Heart right ventricle (tissue), 16 donors: ENCODE results near the gene MUTYH. TPM values are rescaled to one million over a fixed set of nuclear protein-coding genes. Genes with fewer than 3 reads are reported as not detected.

Experiments
- ATAC-seq, 8 donors: fragments of 200-7000 bp; cut with Tn5 transposase; one replicate each; pipeline ENCODE4 v1.9.1; 2020; ENCODE audit warnings: mild to moderate bottlenecking in 8 of 8, moderate library complexity in 8 of 8, moderate number of reproducible peaks in 1 of 8
- DNase-seq, 2 donors: peaks; one replicate each; pipeline ENCODE4 v3.0.0-alpha.2; 2020
- H3K27ac ChIP-seq, 10 donors: fragments of 200-600 bp; sonication (generic) in 2 of 10; one replicate each; pipeline versions ENCODE4 v1.5.0 to v1.8.0; 2020 to 2022; ENCODE audit warnings: mild to moderate bottlenecking in 3 of 10
- H3K27me3 ChIP-seq, 7 donors: fragments of 200-600 bp; one replicate each; pipeline ENCODE4 v1.8.0; 2021 to 2022; ENCODE audit warnings: mild to moderate bottlenecking in 2 of 7
- H3K36me3 ChIP-seq, 9 donors: fragments of 200-600 bp; sonication (generic) in 1 of 9; one replicate each; pipeline versions ENCODE4 v1.5.0 to v1.8.0; 2020 to 2022; ENCODE audit warnings: mild to moderate bottlenecking in 2 of 9
- H3K4me1 ChIP-seq, 9 donors: fragments of 200-600 bp; sonication (generic) in 1 of 9; one replicate each; pipeline versions ENCODE4 v1.5.0 to v1.8.0; 2020 to 2022; ENCODE audit warnings: mild to moderate bottlenecking in 4 of 9
- H3K4me3 ChIP-seq, 10 donors: fragments of 200-600 bp; sonication (generic) in 2 of 10; one replicate each; pipeline versions ENCODE4 v1.5.0 to v1.8.0; 2020 to 2022; ENCODE audit warnings: mild to moderate bottlenecking in 7 of 10, moderate library complexity in 2 of 10
- H3K9me3 ChIP-seq, 11 donors: fragments of 200-600 bp in 10 of 11; sonication (generic) in 2 of 11; one replicate each; pipeline versions ENCODE4 v1.5.0 to v1.8.0; 2013 to 2022; ENCODE audit warnings: mild to moderate bottlenecking in 2 of 11, control low read depth in 1 of 11, moderate library complexity in 1 of 11
- CTCF ChIP-seq, 9 donors: fragments of 200-600 bp; sonication (generic) in 2 of 9; IDR thresholded peaks; one replicate each; pipeline versions ENCODE4 v1.5.0 to v1.8.0; 2021 to 2022; ENCODE audit warnings: antibody characterized with exemption in 9 of 9, mild to moderate bottlenecking in 5 of 9, moderate library complexity in 1 of 9
- WGBS, 2 donors: extraction: QIAGEN DNeasy Blood & Tissue Kit; methylation state at CpG; one replicate each; pipeline ENCODE4 v1.1.7; 2013; ENCODE audit warnings: inconsistent platforms in 1 of 2; 5-methylcytosine and 5-hydroxymethylcytosine counted together
- intact Hi-C, 10 donors: fragments of 100-400 bp; cut with DNase I; formaldehyde crosslinking; loops; one replicate each; pipeline versions ENCODE4 v1.11.1 to v1.14.2; 2022
- polyA plus RNA-seq, 2 donors: library from polyadenylated mRNA; stranded (reverse); fragments of 200-250 nt; gene quantifications; one replicate each; pipeline ENCODE4 v1.2.3, GENCODE V29; 2013
- total RNA-seq, 10 donors: library from RNA; stranded (reverse); fragmentation: NEBNext Ultra II Directional in 3 of 10; extraction: Animal tissue kit (Norgen Biotek cat#: 25700) in 3 of 10; gene quantifications; one replicate each; pipeline versions ENCODE4 v1.2.1 to v1.2.4, GENCODE V29; 2021 to 2023
- donor health status: Arrhythmogenic right ventricular cardiomyopathy.
- donor health status: ischemic (EF 13 %, LVEDD 7.1; RV severe dilation, severe dysfunction).
- donor health status: healthy with polysubstance abuse.
- donor health status: DM: no; HTN: yes; CAD: no.
- donor health status: DM: no; HTN: no; CAD: no.
- donor health status: ischemic (EF 25% LVEDD 6.9; RV normal size, moderate dysfunction).
- donor health status: ischemic (EF 25% LVEDD 5.7; RV mildly dilated, moderate dysfunction).
- donor health status: healthy.
- donor health status: DM: yes; HTN: yes; CAD: no.
- donor health status: Ischemic cardiomyopathy.
- donor health status: ischemic (EF 35%, LVEDD 5.7; RV mildly dilated, moderate dysfunction).
- donor health status: nonischemic (EF 11% LVEDD 7.7; RV severe dilation, severe dysfunction).
- donor health status: DM: yes; HTN: yes; CAD: no.
- donor health status: PGD.
- donor health status: ischemic (EF 29% LVEDD 5.4; RV normal size, mild dysfunction).
- donor health status: nonischemic (EF 23%, LVEDD 6.1; RV moderate dilation, normal function).

Gene MUTYH
- total and polyA plus RNA-seq, 12 donors: 6.0 to 20.3 (median 9.4) TPM

GRCh38 chr1:45353685-45354084 lies 13.4 kb upstream of the MUTYH start:
- no peak for ATAC-seq
- TF ChIP-seq CTCF (IDR thresholded peaks at IDR 0.05): no peak
- no peak for DNase-seq
- no peak overlapping the region for H3K4me3 ChIP-seq
- no peaks in the 10 kb centered on the region for H3K36me3 ChIP-seq
- no peaks in the 10 kb centered on the region for H3K9me3 ChIP-seq
- H3K27ac ChIP-seq: no peak overlapping the region
- intact Hi-C loops: loop anchor here in 1 of 10 donors (10.0 kb wide), 1 partner anchor 221 kb away; no protein-coding TSS in a partner anchor
- H3K4me1 ChIP-seq: peaks cover 0 to 18% (median 9%) of the 10 kb centered on the region in 9 donors
- WGBS, 2 donors: 88 to 90% methylated on average over 2 of the region's 2 CpGs
- H3K27me3 ChIP-seq: no peaks in the 10 kb centered on the region

- H3K4me3 ChIP-seq: no peak overlapping the region
- peaks cover 0 to 4% (median 0%) of the 10 kb centered on the region in 9 donors for H3K36me3 ChIP-seq
- DNase-seq: no peak
- peaks cover 8 to 34% (median 21%) of the 10 kb centered on the region in 9 donors for H3K4me1 ChIP-seq
- H3K9me3 ChIP-seq: no peaks in the 10 kb centered on the region
- no peak for TF ChIP-seq CTCF (IDR thresholded peaks at IDR 0.05)
- intact Hi-C loops: loop anchor here in 1 of 10 donors (10.0 kb wide), 1 partner anchor 223 kb away; no protein-coding TSS in a partner anchor
- H3K27me3 ChIP-seq: no peaks in the 10 kb centered on the region
- WGBS, 2 donors: 82 to 83% methylated on average over 5 of the region's 5 CpGs
- no peak overlapping the region for H3K27ac ChIP-seq
- no peak for ATAC-seq
Measured at GRCh38 chr1:45351508-45351907, 11.3 kb upstream of the MUTYH start.

DNA sequence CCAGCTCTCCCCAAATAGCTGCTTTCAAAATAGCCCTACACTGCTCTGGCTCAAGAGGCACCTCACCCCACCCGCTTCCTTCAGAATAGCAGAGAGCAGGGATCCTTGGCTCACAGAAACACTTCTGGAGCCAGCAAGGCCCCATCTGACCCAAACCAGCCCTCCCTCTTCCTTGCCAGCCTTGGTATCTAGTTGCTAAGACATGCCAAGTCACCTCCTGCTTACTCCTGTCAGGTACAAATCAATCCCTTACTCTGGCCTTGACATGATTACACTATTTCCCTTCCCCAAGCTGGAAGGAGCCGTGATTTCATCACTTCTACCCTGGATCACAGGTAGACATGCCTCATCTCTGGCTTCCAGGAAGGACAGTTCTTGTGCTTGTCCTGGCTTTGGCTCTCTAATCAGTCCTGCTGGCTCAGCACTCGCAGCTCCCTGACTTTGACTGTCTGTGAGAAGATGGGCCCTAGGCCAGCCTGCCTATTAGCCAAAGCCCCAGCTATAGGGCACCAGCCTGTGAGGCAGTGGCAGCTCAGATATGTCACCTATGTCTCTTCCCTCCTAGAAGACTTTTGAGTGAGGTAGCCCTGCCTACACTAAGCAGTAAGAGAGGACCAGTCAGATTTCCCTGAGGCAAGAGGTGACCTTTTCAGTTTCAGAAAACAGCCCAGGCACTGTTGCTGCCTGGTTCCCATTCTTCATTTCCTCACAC lies 8.9 kb upstream of the MUTYH start:
- no peak for TF ChIP-seq CTCF (IDR thresholded peaks at IDR 0.05)
- peaks cover 0 to 28% (median 6%) of the 10 kb centered on the region in 9 donors for H3K36me3 ChIP-seq
- H3K27ac ChIP-seq: peak overlapping the region in 9 of 10 donors; percentile 42 to 82 (median 57)
- 30 to 32% methylated on average over 3 of the region's 3 CpGs for WGBS, 2 donors
- intact Hi-C loops: no loop called here
- H3K4me1 ChIP-seq: peaks cover 8 to 34% (median 21%) of the 10 kb centered on the region in 9 donors
- H3K9me3 ChIP-seq: no peaks in the 10 kb centered on the region
- H3K27me3 ChIP-seq: no peaks in the 10 kb centered on the region
- H3K4me3 ChIP-seq: no peak overlapping the region
- ATAC-seq (peak; percentile 64 to 82 (median 74)), DNase-seq (peak in 1 of 2 donors; percentile 32)

- no peak for TF ChIP-seq CTCF (IDR thresholded peaks at IDR 0.05)
- H3K27me3 ChIP-seq: no peaks in the 10 kb centered on the region
- H3K4me3 ChIP-seq: no peak overlapping the region
- 15 to 16% methylated on average over 1 of the region's 1 CpG for WGBS, 2 donors
- H3K27ac ChIP-seq: peak overlapping the region in 9 of 10 donors; percentile 42 to 82 (median 57)
- H3K9me3 ChIP-seq: no peaks in the 10 kb centered on the region
- H3K4me1 ChIP-seq: peaks cover 8 to 34% (median 21%) of the 10 kb centered on the region in 9 donors
- DNase-seq (no peak), ATAC-seq (peak in 7 of 8 donors; percentile 2 to 50 (median 28))
- peaks cover 0 to 34% (median 12%) of the 10 kb centered on the region in 9 donors for H3K36me3 ChIP-seq
- intact Hi-C loops: no loop called here
Measured at GRCh38 chr1:45348609-45348965, 8.3 kb upstream of the MUTYH start.
